T-helper 1 cell (primary cell): ENCODE data around the gene GNAI2.
"Not testable (repeated sequence)": the region's sequence is repeated elsewhere in the genome, so short reads cannot be mapped to it uniquely, and the experiment has no call there.

Experiments
- DNase-seq, 5 donors: peaks; one replicate each; pipeline ENCODE4 v3.0.0-alpha.2; 2012 to 2020

Gene GNAI2

GRCh38 chr3:50205413-50206276 is 30.4 kb upstream of the GNAI2 start:
- DNase-seq = no peak

DNA sequence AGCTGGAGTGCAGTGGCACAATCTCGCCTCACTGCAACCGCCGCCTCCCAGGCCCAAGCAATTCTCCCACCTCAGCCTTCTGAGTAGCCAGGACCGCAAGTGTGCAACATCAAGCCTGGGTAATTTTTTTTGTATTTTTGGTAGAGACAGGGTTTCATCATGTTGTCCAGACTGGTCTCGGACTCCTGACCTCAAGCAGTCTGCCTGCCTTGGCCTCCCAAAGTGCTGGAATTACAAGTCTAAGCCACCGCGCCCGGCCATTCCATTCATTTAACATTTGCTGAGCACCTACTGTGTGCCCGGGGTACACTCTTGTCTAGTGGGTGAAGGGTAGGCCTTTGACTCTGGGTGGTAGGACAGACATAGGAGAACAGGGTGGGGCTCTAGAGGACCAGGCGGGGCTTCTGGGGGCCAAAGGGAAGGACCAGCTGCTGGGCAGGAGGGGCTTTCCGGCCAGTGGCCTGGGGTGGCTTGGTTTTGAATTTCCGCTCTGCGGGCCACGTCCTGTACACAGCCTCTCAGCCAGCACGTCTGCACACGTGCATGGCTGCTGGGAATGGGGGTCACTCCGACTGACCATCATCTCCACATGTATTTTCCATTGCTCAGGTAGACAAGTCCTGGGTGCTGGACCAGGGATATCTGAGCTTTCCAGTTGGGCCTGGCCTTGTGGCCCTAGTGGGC is 28.5 kb upstream of the GNAI2 start:
- DNase-seq = no peak

DNA sequence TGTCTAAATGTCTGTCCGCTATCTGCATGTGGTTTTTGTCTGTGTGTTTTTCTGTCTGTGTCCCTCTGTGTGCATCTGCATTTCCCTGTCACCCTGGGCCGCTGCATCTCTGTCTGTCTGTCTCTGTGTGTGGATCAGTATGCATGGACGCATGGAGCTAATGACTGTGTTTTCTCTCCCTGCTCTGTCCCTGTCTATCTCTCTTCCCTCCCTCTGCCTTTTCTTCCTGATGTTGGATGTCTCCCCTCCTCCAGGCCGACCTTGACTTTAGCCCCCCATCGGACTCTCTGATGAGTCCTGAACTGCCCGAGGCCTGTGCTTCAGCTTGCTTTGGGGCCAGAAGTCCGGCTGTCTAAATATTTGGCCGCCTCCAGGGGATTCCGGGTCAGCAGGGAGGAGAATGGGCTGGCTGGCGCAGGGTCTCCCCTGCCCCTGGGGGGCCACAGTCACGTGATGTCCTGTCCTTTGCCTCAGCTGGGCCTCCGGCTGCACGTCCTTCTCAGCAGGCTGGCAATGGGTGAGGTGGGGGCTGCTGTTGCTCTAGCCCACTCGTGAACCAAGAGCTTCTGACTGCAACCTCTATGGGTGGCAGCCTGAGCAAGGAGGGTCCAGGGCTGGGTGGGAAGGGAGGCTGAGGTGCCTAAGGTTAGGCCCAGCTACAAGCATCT is 27.2 kb upstream of the GNAI2 start:
- no peak for DNase-seq

DNA sequence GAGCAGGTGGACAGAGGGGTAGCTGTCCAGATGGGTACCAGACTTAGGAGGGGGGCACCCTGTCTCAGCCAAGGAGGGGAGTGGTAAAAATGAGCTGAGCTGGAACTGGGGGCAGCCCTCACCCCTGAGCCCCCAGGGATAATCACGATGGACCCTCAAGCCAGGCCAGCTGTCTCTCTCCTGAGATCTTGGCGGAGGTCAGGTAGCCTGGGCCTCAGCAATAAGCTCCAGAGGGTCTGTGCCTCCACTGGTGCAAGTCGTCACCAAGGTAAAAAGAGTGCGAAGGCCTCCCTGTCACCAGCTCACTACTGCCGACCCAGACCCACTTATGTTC is 25.9 kb upstream of the GNAI2 start:
- no peak for DNase-seq

GRCh38 chr3:50210510-50211367 is 25.3 kb upstream of the GNAI2 start:
- DNase-seq = no peak

DNA sequence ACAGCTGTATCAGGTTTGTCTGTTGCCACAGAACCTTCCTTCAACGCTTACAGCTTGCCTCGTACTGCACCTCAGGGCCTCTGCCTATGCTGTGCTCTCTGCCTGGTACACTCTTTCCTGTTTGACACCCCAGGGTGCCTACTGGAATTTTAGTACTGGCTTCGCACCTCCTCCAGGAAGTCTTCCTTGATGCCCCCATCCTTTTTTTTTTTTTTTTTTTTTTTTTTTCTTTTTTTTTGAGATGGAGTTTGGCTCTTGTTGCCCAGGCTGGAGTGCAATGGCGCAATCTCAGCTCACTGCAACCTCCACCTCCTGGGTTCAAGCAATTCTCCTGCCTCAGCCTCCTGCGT is 24.7 kb upstream of the GNAI2 start:
- not testable (repeated sequence) for DNase-seq

- DNase-seq = no peak
Observed at GRCh38 chr3:50211930-50212329, 24.1 kb upstream of the GNAI2 start.

- no peak for DNase-seq
Observed at GRCh38 chr3:50212502-50212901, 23.5 kb upstream of the GNAI2 start.

GRCh38 chr3:50212971-50213370 is 23.0 kb upstream of the GNAI2 start:
- DNase-seq = no peak

- DNase-seq = no peak
Observed at GRCh38 chr3:50213373-50213772, 22.6 kb upstream of the GNAI2 start.

DNA sequence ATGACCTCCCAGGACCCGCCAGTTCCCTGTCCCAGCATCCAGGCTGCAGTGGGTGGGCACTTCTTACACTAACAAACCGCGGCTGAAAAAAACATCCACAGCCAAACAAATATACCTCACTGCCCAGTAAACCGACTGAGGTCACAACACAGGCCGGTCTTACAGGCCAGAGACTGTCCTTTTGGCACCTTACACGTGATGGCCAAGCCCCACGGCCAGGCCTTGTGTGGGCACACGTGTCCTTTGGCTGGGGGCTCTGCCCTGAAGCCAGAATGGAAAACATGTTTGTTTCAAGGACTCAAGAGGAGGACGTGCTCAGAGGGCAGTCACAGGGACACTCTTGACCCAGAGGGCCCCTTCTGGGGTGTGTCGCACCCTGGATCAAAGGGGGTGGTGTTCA is 21.2 kb upstream of the GNAI2 start:
- no peak for DNase-seq

DNA sequence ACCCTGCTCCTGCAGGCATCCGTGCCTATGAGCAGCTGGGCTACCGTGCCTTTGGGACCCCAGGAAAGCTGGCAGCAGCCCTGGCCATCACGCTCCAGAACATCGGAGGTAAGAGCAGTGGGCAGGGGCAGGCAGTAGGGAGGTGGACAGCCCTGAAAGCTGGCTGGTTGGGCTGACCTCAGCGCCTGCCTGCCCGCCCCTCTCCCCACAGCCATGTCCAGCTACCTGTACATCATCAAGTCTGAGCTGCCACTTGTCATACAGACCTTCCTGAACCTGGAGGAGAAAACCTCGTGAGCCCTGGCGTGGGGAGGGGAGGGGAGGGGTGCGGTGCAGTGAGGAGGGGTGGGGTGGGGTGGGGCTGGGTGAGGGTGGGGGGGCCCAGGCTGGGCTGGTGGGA is 20.5 kb upstream of the GNAI2 start:
- no peak for DNase-seq

- no peak for DNase-seq
Observed at GRCh38 chr3:50217681-50218080, 18.3 kb upstream of the GNAI2 start.

DNA sequence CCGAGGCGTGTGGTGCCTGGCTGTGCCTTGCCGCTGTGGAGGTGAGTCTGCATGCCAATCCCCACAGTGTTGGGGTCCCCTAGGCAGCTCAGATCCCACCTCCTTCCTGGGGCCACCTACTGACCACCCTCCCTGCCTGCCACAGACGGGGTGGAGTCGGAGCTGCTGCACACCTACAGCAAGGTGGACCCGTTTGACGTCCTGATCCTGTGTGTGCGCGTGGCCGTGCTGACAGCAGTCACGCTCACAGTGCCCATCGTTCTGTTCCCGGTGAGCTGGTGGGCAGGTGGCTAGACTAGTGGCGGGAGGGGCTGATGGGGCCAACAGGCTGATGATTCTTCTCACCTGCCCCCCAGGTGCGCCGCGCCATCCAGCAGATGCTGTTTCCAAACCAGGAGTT is 17.6 kb upstream of the GNAI2 start:
- DNase-seq = no peak

DNA sequence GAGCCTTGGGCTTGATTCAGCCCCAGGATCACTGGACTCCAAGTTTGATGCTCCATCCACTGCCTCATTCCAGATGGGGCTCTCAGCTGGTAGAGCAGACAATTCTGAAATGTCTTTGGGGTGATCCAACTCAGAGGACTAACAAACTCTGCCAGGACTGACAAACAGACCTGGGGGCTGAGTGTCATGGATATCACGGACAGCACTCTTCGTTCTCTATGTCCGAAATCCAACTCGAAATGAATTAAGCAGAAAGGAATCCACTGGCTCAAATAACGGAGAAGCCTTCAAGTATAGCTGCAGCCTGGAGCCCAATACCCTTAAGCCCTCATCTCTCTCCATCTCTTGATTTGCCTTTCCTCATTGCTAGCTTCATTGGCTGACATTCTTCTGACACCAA is 16.7 kb upstream of the GNAI2 start:
- DNase-seq = no peak

DNA sequence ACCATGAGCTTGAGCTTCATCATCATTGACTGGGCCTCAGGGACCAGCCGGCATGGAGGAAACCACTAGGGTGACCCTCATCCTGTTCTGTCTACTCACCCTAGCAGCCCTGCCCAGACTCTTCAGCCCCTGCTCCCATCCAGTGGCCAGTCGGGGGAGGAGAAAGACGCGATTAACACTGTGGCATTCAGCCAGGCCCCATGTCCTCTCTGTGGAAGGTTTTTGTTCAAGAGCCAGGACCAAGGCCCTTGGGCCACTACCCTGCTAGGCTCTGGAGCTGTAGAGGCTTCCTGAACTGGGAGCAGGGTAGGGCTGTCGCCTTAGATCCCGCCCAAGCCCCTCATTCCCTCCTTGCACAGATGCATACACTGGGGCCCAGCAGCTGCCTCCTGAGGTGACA is 15.9 kb upstream of the GNAI2 start:
- DNase-seq = no peak

DNA sequence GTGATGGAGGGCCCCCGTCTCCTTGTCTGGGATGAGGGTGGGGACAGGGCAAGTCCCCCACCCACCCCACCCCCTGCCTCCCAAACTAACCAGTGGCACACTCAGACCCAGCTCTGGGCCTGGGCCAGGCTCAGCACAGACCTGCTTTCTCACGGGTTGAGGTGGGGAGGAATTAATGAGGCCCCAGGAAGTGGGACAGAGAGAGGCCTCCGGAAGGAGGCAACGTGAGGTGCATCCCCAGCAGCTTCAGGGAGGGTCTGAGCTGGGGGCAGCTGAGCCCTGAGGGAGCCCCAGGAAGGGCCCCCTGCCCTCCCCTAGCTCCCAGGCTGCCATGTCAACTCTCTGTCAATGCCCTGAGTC is 15.0 kb upstream of the GNAI2 start:
- DNase-seq = no peak

DNA sequence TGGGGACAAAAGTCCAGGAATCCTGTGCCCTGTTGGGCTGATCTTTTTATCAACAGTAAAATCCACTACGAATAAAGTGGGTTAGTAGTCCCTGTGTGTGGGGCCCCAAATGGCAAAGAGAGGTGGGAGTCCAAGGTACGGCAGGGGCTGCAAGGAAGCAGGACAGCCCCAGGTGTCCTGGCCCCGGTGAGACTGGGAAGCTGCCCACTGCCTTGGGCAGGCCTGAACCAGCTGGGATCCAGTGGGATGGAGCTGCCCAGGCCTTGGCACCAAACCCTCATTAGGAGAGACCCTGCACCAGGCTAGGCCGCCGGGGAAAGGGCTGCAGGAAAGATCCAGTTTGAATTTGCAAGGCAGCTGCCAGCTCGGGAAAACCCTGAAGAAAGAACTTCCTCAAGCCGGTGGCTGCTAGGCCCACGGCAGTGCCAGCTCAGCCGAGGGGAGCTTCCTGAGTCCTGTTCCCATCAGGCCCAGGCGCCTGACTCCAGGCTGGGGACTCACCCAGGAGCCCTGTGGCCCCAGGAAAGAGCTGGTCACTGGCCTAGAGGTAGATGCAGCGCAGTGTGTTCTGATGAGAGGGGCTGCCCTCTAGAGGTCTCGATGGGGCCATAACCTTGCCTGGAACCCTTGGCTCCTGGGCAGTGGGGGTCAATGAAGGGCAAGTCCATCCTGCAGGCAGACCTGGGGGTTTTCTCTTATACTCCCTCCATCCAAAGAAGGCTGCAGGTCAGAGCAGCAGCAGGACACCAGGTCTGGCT is 14.4 kb upstream of the GNAI2 start:
- DNase-seq = no peak

DNA sequence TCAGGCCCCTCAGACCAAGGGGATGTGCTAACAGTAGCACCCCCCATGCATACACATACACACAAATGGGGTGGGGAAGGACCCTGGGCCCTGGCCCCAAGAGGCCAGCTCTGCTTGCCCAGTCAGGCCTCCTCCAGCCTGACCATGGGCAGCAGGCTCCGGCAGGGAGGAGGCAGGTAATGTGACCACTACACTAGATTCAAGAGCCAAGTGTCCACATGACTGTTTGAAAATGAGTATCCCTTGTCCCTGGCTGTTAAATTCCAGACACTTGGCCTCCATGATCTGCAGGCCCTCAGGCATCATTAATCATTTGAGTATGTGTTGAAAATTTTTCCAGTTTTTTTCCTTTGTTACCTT is 13.9 kb upstream of the GNAI2 start:
- no peak for DNase-seq

- DNase-seq = no peak
Observed at GRCh38 chr3:50224639-50225038, 11.4 kb upstream of the GNAI2 start.

- peak in 3 of 5 donors; percentile 30 to 58 (median 31) for DNase-seq
Observed at GRCh38 chr3:50226888-50227389, 9.1 kb upstream of the GNAI2 start.
